ENCODE measurements around the gene CNTRL.

DNA sequence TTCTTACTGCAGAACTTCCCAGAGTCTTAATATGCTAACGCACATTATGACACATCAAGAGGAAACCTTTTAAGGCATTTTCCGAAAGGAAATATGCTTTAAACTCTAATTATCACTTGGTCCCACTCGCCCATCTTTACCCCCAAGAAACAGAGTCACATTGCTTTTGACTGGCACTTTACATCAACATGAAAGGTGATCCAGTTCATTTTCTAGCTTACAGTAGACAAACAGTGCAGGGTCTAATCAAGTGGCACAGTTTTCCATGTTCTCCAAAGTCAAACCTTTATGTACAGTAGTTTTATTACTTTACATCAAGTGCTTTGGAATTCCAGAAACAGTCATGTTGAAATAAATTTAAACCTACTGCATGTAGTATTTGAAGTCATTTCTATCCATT is 114.9 kb downstream of the CNTRL start:
- TF ChIP-seq, protein P1, sequence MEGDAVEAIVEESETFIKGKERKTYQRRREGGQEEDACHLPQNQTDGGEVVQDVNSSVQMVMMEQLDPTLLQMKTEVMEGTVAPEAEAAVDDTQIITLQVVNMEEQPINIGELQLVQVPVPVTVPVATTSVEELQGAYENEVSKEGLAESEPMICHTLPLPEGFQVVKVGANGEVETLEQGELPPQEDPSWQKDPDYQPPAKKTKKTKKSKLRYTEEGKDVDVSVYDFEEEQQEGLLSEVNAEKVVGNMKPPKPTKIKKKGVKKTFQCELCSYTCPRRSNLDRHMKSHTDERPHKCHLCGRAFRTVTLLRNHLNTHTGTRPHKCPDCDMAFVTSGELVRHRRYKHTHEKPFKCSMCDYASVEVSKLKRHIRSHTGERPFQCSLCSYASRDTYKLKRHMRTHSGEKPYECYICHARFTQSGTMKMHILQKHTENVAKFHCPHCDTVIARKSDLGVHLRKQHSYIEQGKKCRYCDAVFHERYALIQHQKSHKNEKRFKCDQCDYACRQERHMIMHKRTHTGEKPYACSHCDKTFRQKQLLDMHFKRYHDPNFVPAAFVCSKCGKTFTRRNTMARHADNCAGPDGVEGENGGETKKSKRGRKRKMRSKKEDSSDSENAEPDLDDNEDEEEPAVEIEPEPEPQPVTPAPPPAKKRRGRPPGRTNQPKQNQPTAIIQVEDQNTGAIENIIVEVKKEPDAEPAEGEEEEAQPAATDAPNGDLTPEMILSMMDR (conservative IDR thresholded peaks at IDR 0.05 in 1 of 2, IDR thresholded peaks at IDR 0.05 in 1 of 2; ENCODE audit: low read depth in 1 of 2, low read length in 2 of 2): no peak
- no peak for TF ChIP-seq EZH2 (IDR thresholded peaks at IDR 0.05; ENCODE audit: low read length, missing control alignments)
